H1 (cell line): Measurements from ENCODE around the gene PHF1. TPM values are rescaled to one million over a fixed set of nuclear protein-coding genes. Genes with fewer than 3 reads are reported as not detected.

Experiments
- ATF2 ChIP-seq: IDR thresholded peaks from 2 replicates; pipeline ENCODE4 v1.6.1; 2012; ENCODE audit warnings: low read length, inconsistent platforms
- BRCA1 ChIP-seq: IDR thresholded peaks from 2 replicates; pipeline ENCODE4 v1.6.1; 2012; ENCODE audit warnings: low read depth, low read length, improper control_type of control experiment
- CEBPB ChIP-seq: IDR thresholded peaks from 2 replicates; pipeline ENCODE4 v1.6.1; 2012; ENCODE audit warnings: low read depth, low read length
- CHD1 ChIP-seq: IDR thresholded peaks from 2 replicates; pipeline ENCODE4 v1.6.1; 2012; ENCODE audit warnings: low read depth, low read length, improper control_type of control experiment
- E2F6 ChIP-seq: IDR thresholded peaks from 2 replicates; pipeline ENCODE4 v1.6.1; 2012; ENCODE audit warnings: inconsistent platforms
- EGR1 ChIP-seq: IDR thresholded peaks from 2 replicates; pipeline ENCODE4 v1.6.1; 2011; ENCODE audit warnings: low read depth, low read length, borderline replicate concordance
- HDAC2 ChIP-seq, 2 experiments: fragments of 300-600 bp in 1 of 2; sonication (generic) in 1 of 2; IDR thresholded peaks; 2 replicates each; pipeline ENCODE4 v1.6.1; 2011 to 2012; ENCODE audit warnings: low read depth in 2 of 2, low read length in 2 of 2, mild to moderate bottlenecking in 2 of 2, moderate library complexity in 2 of 2, borderline replicate concordance in 1 of 2, inconsistent platforms in 1 of 2
- HDAC6 ChIP-seq: IDR thresholded peaks from one replicate; pipeline ENCODE4 v1.7.1; 2012; ENCODE audit warnings: low read depth, mild to moderate bottlenecking, inconsistent platforms, low read length, moderate library complexity
- MAFK ChIP-seq: IDR thresholded peaks from 2 replicates; pipeline ENCODE4 v1.6.1; 2012; ENCODE audit warnings: low read depth, mild to moderate bottlenecking, improper control_type of control experiment, low read length
- NANOG ChIP-seq: IDR thresholded peaks from 2 replicates; pipeline ENCODE4 v1.6.1; 2011; ENCODE audit warnings: low read length, low read depth, mild to moderate bottlenecking, inconsistent platforms; ENCODE audit not compliant: insufficient read depth, poor library complexity, severe bottlenecking
- RAD21 ChIP-seq, 2 experiments: IDR thresholded peaks in 1 of 2; conservative IDR thresholded peaks in 1 of 2; 2 replicates each; pipeline ENCODE4 v1.6.1; 2011; ENCODE audit warnings: low read depth in 2 of 2, low read length in 2 of 2, improper control_type of control experiment in 1 of 2, inconsistent platforms in 1 of 2, mild to moderate bottlenecking in 1 of 2, moderate library complexity in 1 of 2
- RBBP5 ChIP-seq: IDR thresholded peaks from 2 replicates; pipeline ENCODE4 v1.7.1; 2012; ENCODE audit warnings: low read depth, mild to moderate bottlenecking, inconsistent platforms, low read length, moderate library complexity, borderline replicate concordance
- RFX5 ChIP-seq: IDR thresholded peaks from 2 replicates; pipeline ENCODE4 v1.6.1; 2011; ENCODE audit warnings: low read depth, low read length, improper control_type of control experiment, borderline replicate concordance
- SIRT6 ChIP-seq: IDR thresholded peaks from one replicate; pipeline ENCODE4 v1.7.1; 2012; ENCODE audit warnings: low read length, inconsistent platforms
- SP1 ChIP-seq: IDR thresholded peaks from 2 replicates; pipeline ENCODE4 v1.6.1; 2011; ENCODE audit warnings: low read depth, low read length
- SP4 ChIP-seq: IDR thresholded peaks from 2 replicates; pipeline ENCODE4 v1.6.1; 2012; ENCODE audit warnings: low read length, inconsistent platforms
- SRF ChIP-seq: IDR thresholded peaks from 2 replicates; pipeline ENCODE4 v1.6.1; 2011; ENCODE audit warnings: mild to moderate bottlenecking, low read depth, low read length, moderate library complexity
- TBP ChIP-seq: IDR thresholded peaks from 2 replicates; pipeline ENCODE4 v1.6.1; 2011; ENCODE audit warnings: low read depth, low read length, improper control_type of control experiment
- TCF12 ChIP-seq: IDR thresholded peaks from 2 replicates; pipeline ENCODE4 v1.6.1; 2011; ENCODE audit warnings: low read depth, mild to moderate bottlenecking, low read length
- ZNF274 ChIP-seq: IDR thresholded peaks from 2 replicates; pipeline ENCODE4 v1.7.0; 2012; ENCODE audit warnings: low read length, borderline replicate concordance; ENCODE audit errors: extremely low read depth
- polyA plus RNA-seq, 7 experiments: library from polyadenylated mRNA; depleted of rRNA in 3 of 7; stranded (reverse) in 5 of 7; unstranded in 2 of 7; fragments of >200 nt in 5 of 7; fragments of 200-250 nt in 2 of 7; gene quantifications; 1 replicate in 5 of 7; 2 replicates in 1 of 7; 4 replicates in 1 of 7; pipeline versions ENCODE4 v1.2.1 to v1.2.3, GENCODE V29; 2011 to 2013; ENCODE audit warnings: missing spikeins in 2 of 7, mixed read lengths in 2 of 7
- total RNA-seq: library from RNA; stranded (reverse); fragmentation: NEBNext Ultra II Directional; extraction: Animal tissue kit (Norgen Biotek cat#: 25700); gene quantifications from 2 replicates; pipeline ENCODE4 v1.2.1, GENCODE V29; 2021

Gene PHF1
- total and polyA plus RNA-seq, 2 of the 8 experiments (the other 6 are each of a cell fraction or from before 2014, with no cell fraction given), result 47.3 to 78.6 TPM

GRCh38 chr6:33391278-33391921 is 19.4 kb upstream of the PHF1 start, which contains the start of gene KIFC1 (continued):
- TF ChIP-seq CEBPB (no peak), RFX5 (no peak), RBBP5 (peak; percentile 52; the same call in 1 of the 2 replicates), RAD21 (IDR thresholded peaks at IDR 0.05 in 1 of 2, conservative IDR thresholded peaks at IDR 0.05 in 1 of 2; ENCODE audit: low read depth in 2 of 2, low read length in 2 of 2) (peak; percentile 38 to 57), TCF12 (no peak), TBP (no peak; the same call in 1 of the 2 replicates), E2F6 (peak; percentile 71), ATF2 (no peak; the same call in 1 of the 2 replicates), ZNF274 (no peak), SP4 (peak; percentile 45; the same call in 1 of the 2 replicates), HDAC6 (no peak), BRCA1 (no peak), EGR1 (peak; percentile 44; the same call in 1 of the 2 replicates), SP1 (peak; percentile 70; the same call in 1 of the 2 replicates), NANOG (no peak), CHD1 (no peak), MAFK (no peak), SIRT6 (no peak), HDAC2 (IDR thresholded peaks at IDR 0.05; ENCODE audit: borderline replicate concordance in 1 of 2, low read depth in 2 of 2, low read length in 2 of 2) (no peak), SRF (no peak)
